Mucosa of descending colon (tissue), 3 donors: ENCODE data around the gene STUB1. TPM values are rescaled to one million over a fixed set of nuclear protein-coding genes. Genes with fewer than 3 reads are reported as not detected.

ENCODE experiments used
- ATAC-seq: fragments of 200-7000 bp; cut with Tn5 transposase; one replicate; pipeline ENCODE4 v1.9.1; 2020; ENCODE audit warnings: mild to moderate bottlenecking, moderate library complexity
- DNase-seq, 3 donors: peaks; one replicate each; pipeline ENCODE4 v3.0.0-alpha.2; 2020
- H3K36me3 ChIP-seq: fragments of 200-600 bp; one replicate; pipeline ENCODE4 v1.8.0; 2021; ENCODE audit warnings: low read depth, mild to moderate bottlenecking
- H3K4me1 ChIP-seq: fragments of 200-600 bp; one replicate; pipeline ENCODE4 v1.8.0; 2021; ENCODE audit warnings: low read depth, mild to moderate bottlenecking
- H3K4me3 ChIP-seq: fragments of 200-600 bp; one replicate; pipeline ENCODE4 v1.8.0; 2021; ENCODE audit warnings: mild to moderate bottlenecking
- H3K9me3 ChIP-seq: fragments of 200-600 bp; one replicate; pipeline ENCODE4 v1.8.0; 2021; ENCODE audit warnings: mild to moderate bottlenecking
- CTCF ChIP-seq: fragments of 200-600 bp; IDR thresholded peaks from one replicate; pipeline ENCODE4 v1.8.0; 2022; ENCODE audit warnings: antibody characterized with exemption, mild to moderate bottlenecking
- intact Hi-C, 2 donors: fragments of 100-400 bp; cut with DNase I in 1 of 2; cut with micrococcal nuclease in 1 of 2; formaldehyde crosslinking; loops; one replicate each; pipeline versions ENCODE4 v1.11.0 to v1.11.1; 2022; cut with DNase I, micrococcal nuclease
- total RNA-seq, 3 donors: library from RNA; stranded (reverse); fragmentation: NEBNext Ultra II Directional in 2 of 3; extraction: Animal tissue kit (Norgen Biotek cat#: 25700) in 2 of 3; gene quantifications; one replicate each; pipeline versions ENCODE4 v1.2.1 to v1.2.4, GENCODE V29; 2021 to 2023
- donor health status: DM: no; HTN: no; CAD: no; lungs with moderate emphysema.
- donor health status: DM: no; HTN: no; CAD: no.
- donor health status: DM: no; HTN: yes; CAD: no.

STUB1 gene
- total RNA-seq, 3 donors from 2014 or later, result 77.8 to 119 (median 108) TPM

GRCh38 chr16:722835-723633 is 42.8 kb downstream of the STUB1 start:
- H3K4me1 ChIP-seq, result peaks cover 49% of the 10 kb centered on the region
- no peak for DNase-seq
- intact Hi-C loops, result no loop called here
- ATAC-seq, result no peak
- H3K4me3 ChIP-seq, result no peak overlapping the region
- TF ChIP-seq CTCF, result no peak
- H3K9me3 ChIP-seq, result no peaks in the 10 kb centered on the region
- no peaks in the 10 kb centered on the region for H3K36me3 ChIP-seq

- ATAC-seq, result no peak
- no peaks in the 10 kb centered on the region for H3K9me3 ChIP-seq
- H3K36me3 ChIP-seq, result no peaks in the 10 kb centered on the region
- intact Hi-C loops, result no loop called here
- peaks cover 47% of the 10 kb centered on the region for H3K4me1 ChIP-seq
- H3K4me3 ChIP-seq, result no peak overlapping the region
- no peak for DNase-seq
- TF ChIP-seq CTCF, result no peak
Observed at GRCh38 chr16:723695-724094, 43.5 kb downstream of the STUB1 start.

- TF ChIP-seq CTCF, result no peak
- no peaks in the 10 kb centered on the region for H3K36me3 ChIP-seq
- DNase-seq (no peak), ATAC-seq (no peak)
- H3K9me3 ChIP-seq, result no peaks in the 10 kb centered on the region
- intact Hi-C loops, result no loop called here
- peaks cover 40% of the 10 kb centered on the region for H3K4me1 ChIP-seq
- no peak overlapping the region for H3K4me3 ChIP-seq
Observed at GRCh38 chr16:724188-725040, 44.2 kb downstream of the STUB1 start.

- no peak overlapping the region for H3K4me3 ChIP-seq
- no peaks in the 10 kb centered on the region for H3K9me3 ChIP-seq
- no peak for TF ChIP-seq CTCF
- ATAC-seq (no peak), DNase-seq (no peak)
- peaks cover 36% of the 10 kb centered on the region for H3K4me1 ChIP-seq
- no peaks in the 10 kb centered on the region for H3K36me3 ChIP-seq
- intact Hi-C loops, result no loop called here
Observed at GRCh38 chr16:725041-725376, 44.8 kb downstream of the STUB1 start.

GRCh38 chr16:725463-726187 is 45.4 kb downstream of the STUB1 start:
- Histone ChIP-seq H3K4me3 (no peak overlapping the region), H3K4me1 (peaks cover 32% of the 10 kb centered on the region), H3K9me3 (no peaks in the 10 kb centered on the region), H3K36me3 (no peaks in the 10 kb centered on the region)
- TF ChIP-seq CTCF, result no peak
- ATAC-seq (no peak), DNase-seq (no peak)
- intact Hi-C loops, result no loop called here
